Left colon (tissue), 2 donors: ENCODE data around the gene PDK2. TPM values are rescaled to one million over a fixed set of nuclear protein-coding genes. Genes with fewer than 3 reads are reported as not detected.

ENCODE experiments used
- ATAC-seq: fragments of 200-7000 bp; cut with Tn5 transposase; one replicate; pipeline ENCODE4 v1.9.1; 2020; ENCODE audit warnings: mild to moderate bottlenecking, moderate library complexity
- DNase-seq, 2 donors: peaks; one replicate each; pipeline ENCODE4 v3.0.0-alpha.2; 2020
- intact Hi-C, 2 donors: fragments of 100-400 bp; cut with DNase I in 1 of 2; cut with micrococcal nuclease in 1 of 2; formaldehyde crosslinking; loops; one replicate each; pipeline versions ENCODE4 v1.11.2 to v1.14.0; 2022; cut with DNase I, micrococcal nuclease
- total RNA-seq, 2 donors: library from RNA; stranded (reverse); fragmentation: NEBNext Ultra II Directional; extraction: Animal tissue kit (Norgen Biotek cat#: 25700); gene quantifications; one replicate each; pipeline ENCODE4 v1.2.1, GENCODE V29; 2021
- donor health status: DM: no; HTN: no; CAD: no.
- donor health status: DM: yes; HTN: yes; CAD: no.

The PDK2 gene
- total RNA-seq, 2 donors from 2014 or later, result 59.5 to 71.4 TPM

- intact Hi-C loops, result no loop called here
- DNase-seq (no peak), ATAC-seq (no peak)
These were observed 30.4 kb downstream of the PDK2 start for GRCh38 chr17:50125420-50125997.

- intact Hi-C loops, result no loop called here
- DNase-seq (no peak), ATAC-seq (no peak)
These were observed 32.7 kb downstream of the PDK2 start for GRCh38 chr17:50127697-50128361.

DNA sequence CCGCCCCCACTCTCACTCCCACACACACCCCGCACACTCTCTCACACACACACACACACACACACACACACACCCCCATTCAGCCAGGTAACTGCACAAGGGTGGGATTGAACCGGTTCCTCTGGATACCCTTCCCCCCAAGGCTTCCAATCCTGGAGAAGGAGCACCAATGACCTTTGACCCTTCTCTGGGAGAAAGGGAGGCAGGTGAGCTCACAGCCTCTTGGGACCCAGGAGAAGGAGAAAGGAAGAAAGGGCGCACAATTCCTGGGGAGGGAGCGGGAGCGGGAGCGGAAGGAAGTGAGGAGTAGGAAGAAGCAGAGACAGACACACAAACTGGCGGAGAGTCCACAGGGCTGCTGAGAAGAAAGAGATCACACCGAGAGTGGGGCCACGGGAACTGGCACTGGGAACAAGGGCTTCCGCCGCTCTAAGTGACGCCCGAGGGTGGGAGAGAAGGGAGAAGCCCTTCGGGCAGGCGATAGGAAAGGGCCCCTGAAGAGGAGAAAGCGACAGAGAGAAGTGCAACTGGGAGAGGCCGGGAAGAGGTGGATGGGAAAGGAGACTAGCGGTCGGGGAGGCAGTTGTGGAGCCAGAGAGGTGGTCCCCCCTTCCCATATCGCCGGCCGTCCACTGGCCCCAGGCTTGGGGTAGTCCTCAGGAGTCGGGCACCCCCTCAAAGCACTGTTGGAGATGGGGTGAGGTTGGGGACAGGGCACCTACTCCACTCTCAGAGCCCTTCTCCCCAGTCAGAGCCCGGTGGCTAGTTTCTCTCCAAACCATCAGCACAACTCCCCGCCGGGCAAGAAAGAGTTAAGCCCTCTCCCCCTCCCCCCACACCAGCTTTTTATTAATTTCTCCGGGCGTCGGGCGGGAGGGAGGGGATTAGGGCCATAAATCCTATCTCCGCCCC is 33.5 kb downstream of the PDK2 start:
- ATAC-seq (peak; percentile 50), DNase-seq (no peak)
- intact Hi-C loops, result no loop called here

DNA sequence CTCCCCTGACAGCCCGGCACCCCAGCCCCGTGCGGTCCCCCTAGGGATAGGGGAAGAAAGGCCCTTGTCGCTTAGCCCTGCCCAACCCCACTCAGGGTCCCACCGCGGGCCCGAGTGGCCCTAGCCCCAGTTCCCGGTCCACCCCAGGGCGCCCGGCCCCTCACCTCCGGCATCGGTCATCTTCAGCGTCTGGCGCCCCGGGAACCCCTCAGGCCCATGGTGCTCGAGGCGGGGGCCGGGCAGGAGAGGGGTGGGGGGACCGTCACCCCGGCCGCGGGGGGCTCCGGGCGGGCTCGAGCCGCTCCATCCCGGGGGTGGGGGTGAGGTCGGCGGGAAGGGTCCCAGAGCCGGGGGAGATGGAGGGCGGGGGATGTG is 34.2 kb downstream of the PDK2 start:
- intact Hi-C loops, result no loop called here
- DNase-seq (no peak), ATAC-seq (no peak)

GRCh38 chr17:50129728-50130558 is 34.8 kb downstream of the PDK2 start, which contains the start of gene SAMD14:
Gene SAMD14, minus strand, starts transcription at chr17:50130160. Its CDS starts 5,201 bp downstream, at chr17:50124959.
- DNase-seq (peak in 1 of 2 donors; percentile 42), ATAC-seq (peak; percentile 39)
- intact Hi-C loops, result no loop called here

DNA sequence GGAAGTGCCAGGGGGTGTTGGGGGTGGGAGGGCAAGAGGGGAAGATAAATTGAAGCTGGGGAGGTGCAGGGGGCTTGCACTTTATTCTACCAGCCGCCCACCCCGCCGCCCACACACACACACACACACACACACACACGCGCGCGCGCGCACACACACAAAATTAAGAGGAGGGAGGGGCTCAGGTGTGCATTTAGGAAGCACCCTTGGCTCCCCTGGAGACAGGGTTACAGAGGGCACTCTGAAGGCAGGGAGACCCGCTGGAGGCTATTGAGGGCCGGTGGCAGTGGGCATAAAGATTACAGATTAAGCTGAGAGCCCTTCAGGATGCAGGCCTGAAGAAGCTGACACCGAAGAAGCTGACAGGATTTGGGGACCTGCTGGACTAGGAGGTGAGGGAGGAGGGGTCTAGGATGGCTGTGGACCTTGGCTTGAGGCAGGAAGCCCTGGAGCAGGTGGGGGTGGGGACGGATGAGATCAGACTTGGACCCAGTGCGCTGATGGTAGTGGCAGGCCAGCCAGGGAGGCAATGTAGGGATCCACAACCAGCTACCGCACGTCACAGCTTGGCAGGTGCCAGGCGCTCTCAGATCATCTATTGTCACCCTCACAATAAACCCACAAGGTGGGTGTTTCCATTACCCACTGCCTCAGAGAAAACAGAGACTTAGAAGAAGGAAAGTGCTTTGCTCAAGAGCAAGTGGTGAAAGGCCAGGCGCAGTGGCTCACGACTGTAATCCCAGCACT is 35.6 kb downstream of the PDK2 start:
- intact Hi-C loops, result no loop called here
- no peak for ATAC-seq
- DNase-seq, result no peak

DNA sequence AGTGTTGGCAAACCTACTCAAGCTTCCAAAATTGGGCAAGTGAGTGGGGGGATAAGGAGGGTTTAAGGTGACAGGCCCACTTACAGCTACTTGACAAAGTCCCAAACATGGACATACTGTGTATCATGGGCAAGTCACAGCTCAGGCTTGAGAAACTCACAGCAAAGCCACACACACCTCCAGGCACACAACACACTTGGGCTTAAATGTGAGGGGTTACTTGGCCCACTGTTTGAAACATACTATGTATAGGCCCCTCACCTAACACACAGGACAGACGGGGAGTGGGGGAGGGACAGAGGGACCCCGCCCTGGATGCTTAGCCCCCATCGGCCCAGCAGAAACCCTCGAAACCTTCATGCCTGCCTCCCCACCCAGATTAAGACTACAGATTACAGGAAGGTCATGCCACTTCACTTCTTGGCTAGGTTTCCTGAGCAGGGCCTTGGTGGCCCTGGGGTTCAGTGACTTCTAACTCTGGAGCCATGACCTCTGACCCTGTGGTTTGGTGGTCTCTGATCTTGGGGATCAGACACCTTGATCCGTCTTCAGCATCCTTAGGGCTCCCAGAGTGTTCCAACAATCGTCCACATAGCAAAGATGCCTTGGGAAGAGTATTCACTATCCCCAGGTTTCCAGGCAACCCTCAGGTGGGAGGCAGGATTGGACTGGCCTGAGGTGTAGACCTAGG is 37.1 kb downstream of the PDK2 start:
- intact Hi-C loops, result no loop called here

GRCh38 chr17:50133028-50133768 is 38.0 kb downstream of the PDK2 start:
- peak; percentile 6 for ATAC-seq
- DNase-seq, result peak in 1 of 2 donors; percentile 26

More for the DNA sequence above, 37.1 kb downstream of the PDK2 start:
- ATAC-seq (no peak), DNase-seq (no peak)

GRCh38 chr17:50133769-50134099 is 38.6 kb downstream of the PDK2 start:
- DNase-seq, result peak in 1 of 2 donors; percentile 20
- intact Hi-C loops, result no loop called here
- no peak for ATAC-seq

More at GRCh38 chr17:50133028-50133768, 38.0 kb downstream of the PDK2 start:
- intact Hi-C loops, result no loop called here

DNA sequence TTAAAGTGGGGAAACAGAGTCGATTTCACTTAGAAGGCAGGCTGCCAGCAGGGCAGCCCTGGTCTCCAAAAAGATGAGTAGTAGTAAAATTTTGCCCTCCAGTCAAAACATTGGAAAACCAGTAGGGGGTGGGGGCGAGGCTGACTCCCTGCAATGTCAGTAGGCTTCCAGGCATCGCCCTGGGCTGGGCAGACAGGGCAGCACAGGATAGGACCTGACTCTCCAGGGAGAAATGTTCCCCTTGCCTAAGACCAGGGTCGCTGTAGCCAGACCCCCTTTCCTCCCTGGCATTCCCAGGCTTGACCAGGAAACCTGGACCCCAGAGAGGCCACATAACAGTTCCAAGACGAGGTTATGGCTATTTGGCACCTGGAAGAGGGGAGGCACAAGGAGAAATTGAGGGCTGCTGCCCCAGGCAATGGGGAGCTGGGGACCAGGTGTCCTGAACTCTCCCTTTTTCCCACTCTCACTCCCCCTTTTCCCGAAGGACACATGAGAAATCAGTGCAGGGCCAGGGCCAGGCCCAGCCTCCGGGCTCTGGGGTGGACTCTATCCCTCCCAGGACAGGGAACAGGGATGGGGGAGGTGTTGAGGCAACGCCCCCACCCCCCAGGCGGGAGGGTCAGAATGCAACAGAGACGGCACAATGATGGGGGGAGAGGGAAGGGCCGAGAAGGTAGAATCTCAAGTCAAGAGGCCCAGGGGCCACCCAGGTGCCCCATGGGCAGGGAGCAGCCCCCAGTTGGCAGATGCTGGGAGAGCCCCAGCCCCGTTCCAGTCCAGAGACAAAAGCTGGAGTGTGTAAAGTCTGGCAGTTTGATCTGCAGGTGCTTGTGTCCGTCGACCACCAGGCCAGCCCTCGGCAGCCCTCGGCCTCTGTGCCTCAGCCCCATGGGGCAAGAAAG is 39.3 kb downstream of the PDK2 start:
- intact Hi-C loops, result no loop called here

DNA sequence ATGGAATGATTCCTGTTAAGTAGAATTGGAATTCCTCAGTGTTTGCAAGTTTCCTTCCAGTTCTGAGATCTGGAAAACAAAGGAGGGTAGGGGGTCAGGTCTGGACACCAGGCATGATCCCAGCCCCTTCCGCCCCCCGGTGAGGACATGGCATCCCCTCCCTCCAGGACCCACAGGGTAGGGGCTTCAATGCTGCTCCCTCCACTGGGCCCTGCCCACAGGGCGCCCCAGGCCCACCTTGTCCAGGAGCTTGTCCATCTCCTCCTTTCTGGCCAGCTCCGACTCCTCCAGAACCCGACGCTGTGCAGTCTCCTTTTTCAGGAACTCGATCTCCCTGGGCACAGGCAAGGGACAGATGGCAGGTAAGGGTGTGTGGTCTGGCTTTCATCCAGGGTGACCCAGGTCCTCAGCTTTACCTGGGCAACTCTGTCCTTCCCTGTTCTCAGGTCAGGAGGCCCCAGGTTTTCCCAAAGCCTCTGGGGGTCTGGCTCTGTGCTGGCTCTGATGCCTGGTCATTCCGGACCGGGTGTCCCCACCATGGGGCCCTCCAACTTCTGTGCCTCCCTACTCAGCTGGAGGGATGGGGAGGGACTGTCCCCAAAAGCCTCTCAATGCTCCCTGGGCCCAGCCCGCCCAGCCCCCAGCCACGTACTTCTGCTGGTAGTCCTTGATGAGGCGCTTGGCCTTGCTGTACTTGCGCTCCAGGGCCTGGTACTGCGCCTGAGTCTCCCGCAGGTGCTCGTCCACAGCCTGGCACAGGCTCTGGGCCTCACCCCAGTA is 40.4 kb downstream of the PDK2 start:
- ATAC-seq (no peak), DNase-seq (no peak)
- intact Hi-C loops, result no loop called here

More for the DNA sequence above, 39.3 kb downstream of the PDK2 start:
- DNase-seq (peak in 1 of 2 donors; percentile 19), ATAC-seq (no peak)

GRCh38 chr17:50136096-50136687 is 41.0 kb downstream of the PDK2 start:
- ATAC-seq, result no peak
- intact Hi-C loops, result no loop called here
- DNase-seq, result no peak

DNA sequence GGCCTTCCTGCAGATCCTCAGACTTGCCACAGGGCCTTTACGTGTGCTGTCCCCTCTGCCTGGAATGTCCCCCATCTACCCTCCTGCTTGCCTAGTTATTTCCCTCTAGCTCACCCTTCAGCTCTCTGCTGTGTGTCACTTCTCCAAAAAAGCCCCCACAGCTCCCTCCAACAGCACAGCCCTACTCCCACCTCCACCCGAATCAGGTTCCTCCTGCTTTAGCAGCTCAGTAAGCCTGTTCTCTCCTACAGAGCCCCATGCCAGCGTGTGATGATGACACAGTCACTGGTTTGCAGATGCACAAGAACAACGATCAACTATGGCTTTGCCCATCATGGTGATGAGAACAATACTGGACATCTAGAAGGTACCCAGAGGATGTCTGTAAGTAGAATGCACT is 41.9 kb downstream of the PDK2 start:
- no peak for DNase-seq

DNA sequence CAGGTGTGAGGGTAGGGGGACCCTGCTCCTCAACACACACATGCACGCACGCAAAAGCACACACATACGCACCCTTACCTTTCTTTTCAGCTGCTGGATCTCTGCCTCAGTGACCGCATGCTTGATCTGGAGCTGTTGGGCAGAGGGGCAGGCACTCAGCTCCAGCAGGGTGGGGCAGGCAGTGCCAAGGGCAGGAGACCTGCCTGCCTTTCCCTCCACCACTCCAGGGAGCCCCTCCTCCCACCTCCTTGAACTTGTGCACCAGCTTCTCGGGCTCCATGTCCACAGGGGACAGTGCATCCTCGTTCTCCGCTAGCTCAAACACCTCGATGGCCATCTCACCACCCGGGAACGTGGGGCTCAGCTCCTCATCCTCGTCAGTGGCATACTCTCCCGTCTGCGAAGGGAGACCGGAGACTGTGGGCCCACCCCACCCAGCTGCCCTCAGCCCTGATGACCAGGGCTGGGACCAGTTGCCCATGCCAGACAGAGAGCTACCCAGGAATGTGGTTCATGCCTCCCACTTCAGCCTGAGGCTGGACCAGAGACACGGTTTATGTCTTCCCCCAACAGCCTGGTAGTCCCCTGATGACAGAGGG is 44.1 kb downstream of the PDK2 start:
- no peak for ATAC-seq
- no peak for DNase-seq
- intact Hi-C loops, result no loop called here

More for the DNA sequence above, 41.9 kb downstream of the PDK2 start:
- no peak for ATAC-seq
- intact Hi-C loops, result no loop called here
